Measurements from ENCODE around the gene DUSP23.
A peak's percentile ranks its signal among the peaks of the same experiment; 100 is the strongest.

Gene DUSP23

DNA sequence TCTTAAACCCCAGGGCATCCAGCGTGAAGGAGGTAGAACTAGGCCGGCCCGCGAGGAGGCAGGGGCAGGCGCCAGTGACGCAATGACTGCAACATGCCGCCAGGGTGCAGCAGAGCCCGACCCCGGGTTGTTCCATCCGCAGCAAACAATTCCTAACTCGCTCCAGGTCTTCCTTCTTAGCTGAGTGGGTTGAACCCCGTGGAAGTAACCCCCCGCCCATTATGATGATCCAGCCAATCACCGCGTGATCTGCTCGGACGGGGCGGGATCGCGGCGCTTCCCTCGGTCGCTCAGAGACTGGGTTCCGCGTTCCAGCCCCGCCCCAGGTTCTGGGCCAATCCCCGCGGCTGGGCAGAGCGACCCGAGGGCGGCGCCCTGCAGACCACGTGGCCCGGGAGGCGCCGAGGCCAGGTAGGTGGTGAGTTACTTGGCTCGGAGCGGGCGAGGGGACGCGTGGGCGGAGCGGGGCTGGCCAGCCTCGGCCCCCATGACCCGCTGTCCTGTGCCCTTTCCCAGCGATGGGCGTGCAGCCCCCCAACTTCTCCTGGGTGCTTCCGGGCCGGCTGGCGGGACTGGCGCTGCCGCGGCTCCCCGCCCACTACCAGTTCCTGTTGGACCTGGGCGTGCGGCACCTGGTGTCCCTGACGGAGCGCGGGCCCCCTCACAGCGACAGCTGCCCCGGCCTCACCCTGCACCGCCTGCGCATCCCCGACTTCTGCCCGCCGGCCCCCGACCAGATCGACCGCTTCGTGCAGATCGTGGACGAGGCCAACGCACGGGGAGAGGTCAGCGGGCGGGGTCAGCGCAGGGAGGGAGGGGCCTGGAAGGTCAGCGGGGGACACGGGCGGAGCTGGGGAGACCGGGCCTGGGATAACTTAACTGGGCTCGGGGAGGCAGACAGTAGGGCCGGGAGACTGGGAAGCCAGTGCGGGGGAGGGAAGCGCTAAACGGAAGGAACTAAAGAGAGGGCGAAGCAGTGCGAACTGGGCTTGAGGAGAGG, at the start of gene DUSP23:
Gene DUSP23, plus strand, starts transcription at position 380 of the 1,000 bp plus-strand sequence. Its CDS starts 139 bp downstream, at position 519.
- DNase-seq = peak; percentile 97

DNA sequence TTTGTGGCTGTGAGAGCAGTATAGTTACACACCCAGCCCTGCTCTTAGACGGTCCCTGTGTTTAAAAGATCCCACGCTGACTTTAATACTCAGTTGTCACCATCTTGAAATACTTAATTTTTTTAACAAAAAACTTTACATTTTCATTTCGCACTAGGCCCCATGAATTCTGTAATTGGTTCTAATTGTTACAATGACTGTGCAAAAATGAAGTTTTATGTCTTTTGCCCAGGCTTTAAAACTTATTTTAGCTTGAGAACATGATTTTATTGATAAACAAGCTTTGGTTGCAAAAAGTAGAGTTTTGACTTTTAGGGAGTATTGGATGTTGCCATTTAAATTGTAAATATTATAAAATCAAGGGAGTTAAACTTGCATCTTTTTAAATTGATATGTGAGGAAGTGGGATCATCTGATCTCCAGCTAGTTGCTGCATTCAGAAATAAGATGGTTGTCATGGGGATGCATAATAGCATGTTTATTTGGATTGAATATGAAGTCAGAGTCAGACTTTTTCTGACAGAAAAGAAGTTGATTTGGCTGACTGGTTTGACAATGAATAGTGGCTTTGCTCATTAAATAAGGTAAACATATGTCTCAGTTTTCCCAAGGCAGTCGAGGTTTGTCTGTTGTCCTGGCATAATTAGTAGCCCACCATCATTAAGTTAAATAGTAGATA, 43.4 kb upstream of the DUSP23 start:
- DNase-seq = no peak

DNA sequence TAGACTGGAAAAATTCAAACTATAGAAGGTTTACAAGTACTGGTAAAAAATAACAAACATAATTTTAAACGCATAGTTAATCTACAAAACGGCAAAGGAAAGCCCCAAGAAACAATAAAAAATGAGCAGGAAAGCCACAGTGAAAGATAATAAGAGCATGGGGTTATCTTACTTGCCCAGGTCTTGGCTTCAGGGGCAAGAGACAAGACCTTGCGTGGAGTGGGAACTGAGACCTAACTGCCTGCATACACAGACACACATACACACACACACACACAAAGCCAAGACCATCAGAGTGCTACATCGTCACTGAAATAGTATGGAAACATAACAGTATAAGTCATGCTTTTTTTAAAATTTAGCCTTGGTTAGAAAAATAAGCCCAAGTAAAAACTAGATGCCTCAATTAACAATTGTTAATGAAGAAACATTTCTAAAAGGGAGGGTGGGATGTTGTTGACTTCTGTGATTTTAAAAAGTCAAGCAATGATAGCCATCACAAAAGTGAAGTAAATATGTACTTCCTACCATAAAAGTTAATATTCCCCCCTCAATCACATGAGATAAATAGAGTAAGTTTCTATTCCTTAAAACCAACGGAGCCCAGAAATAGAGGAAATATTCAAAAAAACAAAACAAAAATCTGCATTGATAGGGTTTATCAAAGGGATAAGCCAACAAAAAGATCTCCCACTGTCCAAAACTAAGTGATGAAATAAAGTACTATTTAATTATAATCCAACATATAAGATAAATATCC, 36.9 kb upstream of the DUSP23 start:
- no peak for DNase-seq

DNA sequence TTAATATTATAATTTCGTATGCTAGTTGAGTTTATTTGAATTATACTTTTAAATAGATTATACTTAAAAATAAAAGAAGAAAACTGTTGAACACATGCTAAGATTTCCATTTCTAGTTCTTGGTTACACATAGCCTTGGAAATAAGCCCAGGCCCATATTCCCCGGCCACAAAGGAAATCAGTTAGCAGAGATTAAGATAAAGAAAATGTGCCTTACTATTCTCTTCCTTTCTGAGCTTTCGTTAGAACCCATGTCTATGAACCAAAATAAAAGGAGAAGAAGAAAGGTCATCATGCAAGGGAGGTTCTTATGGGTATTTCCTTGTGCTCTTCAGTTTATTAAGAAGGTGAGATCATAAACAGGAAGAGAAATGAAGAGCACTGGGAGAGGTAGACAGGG, 34.1 kb upstream of the DUSP23 start:
- DNase-seq = no peak

DNA sequence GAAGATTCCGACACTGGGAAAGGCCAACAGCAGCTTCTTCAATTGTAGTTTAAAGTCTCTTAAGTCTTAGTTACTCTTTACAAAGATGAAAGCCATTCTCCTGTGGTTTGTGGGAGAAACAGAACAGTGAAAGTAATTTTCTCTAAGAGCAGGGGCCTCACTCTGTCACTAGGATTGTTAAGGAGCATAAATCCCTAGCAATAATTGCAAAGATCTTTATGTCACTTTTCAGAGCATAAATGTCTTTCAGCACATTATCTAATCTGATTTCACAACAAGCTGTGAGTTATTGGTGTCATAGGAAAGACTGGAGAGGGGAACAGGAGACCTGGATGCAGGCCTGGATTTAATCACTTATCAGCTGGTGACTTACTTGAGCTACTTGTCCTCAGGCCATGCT, 32.4 kb upstream of the DUSP23 start:
- no peak for DNase-seq

DNA sequence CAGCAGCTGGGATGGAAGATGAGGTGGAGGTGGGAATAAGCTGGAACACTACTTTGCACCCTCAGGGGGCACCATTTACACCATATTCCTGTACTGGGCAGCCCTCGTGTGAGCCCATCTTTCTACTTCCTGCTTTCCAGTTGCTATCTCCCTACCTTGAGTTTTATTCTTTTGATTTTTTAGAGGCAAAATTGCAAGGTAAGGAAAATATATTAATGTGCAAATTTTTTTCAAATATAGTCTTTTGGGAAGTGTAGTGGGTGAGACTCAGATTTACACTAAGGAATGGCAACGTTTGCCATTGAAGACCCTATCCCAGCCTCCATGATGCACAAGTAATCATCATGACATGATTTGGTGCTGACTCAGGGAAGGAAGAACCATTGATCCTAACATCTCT, 31.1 kb upstream of the DUSP23 start:
- no peak for DNase-seq

DNA sequence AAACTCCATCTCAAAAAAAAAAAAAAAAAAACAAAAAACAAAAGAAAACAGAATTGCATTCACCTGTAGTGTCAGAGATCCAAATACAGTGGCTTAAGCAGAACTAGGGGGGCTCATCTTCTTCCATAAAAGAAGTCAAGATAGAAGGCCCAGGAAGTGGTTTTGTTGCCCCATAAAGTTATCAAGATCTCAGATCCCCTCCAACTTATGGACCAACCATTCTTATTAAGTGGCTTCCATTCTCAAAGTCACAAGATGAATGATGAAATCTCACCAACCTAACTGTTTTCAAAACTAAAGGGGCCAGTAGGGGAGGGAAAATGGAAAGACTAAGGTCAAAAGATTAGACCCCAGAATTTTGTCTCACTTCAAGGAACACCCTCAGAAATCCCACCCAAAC, 30.1 kb upstream of the DUSP23 start:
- no peak for DNase-seq

DNA sequence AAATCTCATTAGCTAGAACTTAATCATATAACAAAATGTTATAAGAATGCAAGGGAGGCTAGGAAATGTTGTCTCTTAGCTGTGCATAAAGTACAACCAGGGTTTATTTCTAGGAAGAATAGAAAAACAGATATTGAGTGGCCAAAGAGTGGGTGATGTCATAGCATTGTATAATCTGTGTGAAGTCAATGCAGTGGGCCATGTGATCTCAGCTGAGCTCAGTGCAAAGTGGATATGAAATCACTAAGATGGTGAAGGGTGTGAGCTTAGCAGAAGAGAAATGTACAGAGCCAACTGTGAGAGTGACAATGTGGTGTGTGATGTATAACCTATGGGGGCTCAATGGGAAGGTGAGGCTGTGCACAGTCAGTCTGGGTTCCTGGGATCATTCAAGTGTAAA, 29.7 kb upstream of the DUSP23 start:
- DNase-seq = no peak

DNA sequence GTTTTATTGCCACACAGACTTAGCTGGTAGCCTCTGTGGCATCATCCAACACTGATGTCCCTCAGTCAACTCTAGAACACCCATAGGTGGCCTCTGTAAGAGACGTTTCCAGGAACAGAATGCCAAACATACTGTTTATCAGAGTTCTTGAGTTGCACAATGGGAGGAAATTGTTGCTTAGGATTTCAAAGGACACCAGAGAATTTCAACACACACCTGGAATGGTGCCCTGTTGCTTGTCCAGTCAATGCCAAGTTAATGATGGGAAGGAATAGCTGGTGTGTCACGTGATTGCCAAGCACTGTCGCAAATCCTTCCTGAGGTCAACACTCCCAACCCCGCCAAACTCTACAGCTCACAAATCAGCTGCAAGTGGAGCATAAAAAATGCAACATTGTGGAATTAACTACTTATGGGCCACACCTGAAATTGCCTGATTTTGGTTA, 28.6 kb upstream of the DUSP23 start:
- no peak for DNase-seq

DNA sequence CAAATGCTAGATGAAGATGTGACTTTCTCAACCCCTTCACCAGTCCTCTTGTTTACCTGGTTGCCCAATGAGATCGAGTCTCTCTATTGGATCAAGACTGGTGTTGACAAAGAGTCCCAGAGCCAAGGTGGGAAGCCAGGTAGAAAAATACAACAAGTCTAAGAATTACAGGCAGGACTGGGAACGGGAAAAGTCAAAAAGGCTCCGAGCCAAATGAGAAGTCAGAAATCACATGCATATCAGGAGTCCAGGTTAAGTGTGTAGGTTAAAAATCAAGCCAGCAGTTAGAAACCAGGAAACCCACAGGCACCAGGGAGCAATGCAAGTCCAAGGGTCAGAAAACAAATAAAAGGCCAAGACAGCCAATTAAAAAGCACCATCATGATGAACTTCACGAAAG, 27.4 kb upstream of the DUSP23 start:
- DNase-seq = no peak

DNA sequence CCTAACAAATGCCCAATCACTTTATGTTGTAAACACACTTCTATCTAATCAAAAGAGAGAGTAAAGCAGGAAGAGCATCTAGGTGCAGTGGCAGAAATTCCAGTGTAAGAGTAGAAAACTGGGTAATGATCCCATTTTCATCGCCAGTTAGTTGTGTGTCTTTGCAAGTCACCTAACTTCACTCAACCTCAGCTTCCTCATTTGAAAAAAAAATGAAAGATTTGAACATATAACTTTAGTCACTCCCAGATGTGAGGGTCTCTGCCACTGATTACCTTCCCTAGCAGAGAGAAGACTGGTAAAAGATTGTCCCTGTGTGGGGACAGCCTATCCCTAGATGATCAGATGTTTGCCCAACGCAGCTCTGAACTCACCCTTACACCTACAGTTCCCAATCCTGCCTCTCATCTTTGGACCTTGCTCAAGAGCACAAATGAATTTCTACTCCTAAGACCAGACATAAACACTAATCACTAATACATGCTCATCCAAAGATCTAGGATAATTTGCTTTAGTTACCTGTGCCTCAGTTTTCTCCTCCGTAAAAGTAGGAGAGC, 25.2 kb upstream of the DUSP23 start:
- DNase-seq = no peak

DNA sequence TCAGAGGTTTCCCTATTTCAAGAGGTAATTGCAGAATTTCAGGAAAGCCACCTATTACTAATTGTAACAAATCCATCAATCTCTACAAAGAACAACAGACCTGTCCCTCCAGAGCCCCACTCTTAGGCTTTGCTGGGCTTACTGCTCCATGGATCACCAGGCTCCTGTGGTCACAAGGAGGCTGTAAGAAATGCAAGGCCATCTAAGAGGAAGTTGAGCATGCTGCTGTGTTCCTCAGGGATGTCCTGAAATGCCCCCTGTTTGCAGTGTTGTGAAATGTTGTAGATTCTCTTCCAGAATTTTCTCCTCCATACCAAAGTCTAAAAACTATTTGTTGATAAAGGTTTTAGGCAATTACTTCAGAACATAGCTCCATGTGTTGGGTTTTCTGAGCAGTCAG, 24.4 kb upstream of the DUSP23 start:
- no peak for DNase-seq

DNA sequence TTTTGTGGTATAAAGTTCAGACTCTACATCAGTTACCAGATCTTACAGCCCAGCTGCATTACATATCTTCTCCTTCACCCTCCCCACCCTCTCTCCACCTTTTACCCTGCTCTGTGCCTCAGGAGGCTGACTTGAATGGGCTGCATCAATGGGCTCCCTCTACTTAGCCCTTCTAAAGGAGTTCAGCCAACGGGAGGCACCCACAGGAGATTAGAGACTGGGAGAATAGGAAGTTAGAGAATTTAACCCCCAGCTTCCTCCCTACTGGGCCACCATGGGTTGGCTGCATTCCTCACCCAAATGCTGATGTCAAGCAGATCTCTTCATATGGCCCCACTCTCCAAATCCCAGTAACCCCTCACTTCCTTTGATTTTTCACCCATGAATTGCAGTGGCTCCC, 17.1 kb upstream of the DUSP23 start:
- no peak for DNase-seq

DNA sequence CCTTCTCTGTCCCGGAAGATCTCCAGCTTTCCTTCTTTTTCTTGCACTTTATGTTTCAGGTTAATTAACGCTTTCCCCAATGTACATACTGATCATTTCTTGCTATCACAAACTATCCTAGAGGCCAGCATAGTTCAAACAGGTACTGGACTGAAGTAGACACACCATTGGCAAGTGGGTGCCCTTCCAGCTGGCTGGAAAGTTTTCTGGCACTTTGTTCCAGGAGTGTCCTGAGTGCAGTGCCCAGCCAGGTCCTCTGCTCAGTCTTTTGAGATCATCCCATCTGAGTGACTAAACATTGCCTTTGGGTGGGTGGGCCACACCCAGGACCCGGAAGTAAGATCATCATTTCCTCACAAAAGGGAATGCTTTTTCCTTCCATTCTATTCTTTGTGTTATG, 15.0 kb upstream of the DUSP23 start:
- DNase-seq = no peak

DNA sequence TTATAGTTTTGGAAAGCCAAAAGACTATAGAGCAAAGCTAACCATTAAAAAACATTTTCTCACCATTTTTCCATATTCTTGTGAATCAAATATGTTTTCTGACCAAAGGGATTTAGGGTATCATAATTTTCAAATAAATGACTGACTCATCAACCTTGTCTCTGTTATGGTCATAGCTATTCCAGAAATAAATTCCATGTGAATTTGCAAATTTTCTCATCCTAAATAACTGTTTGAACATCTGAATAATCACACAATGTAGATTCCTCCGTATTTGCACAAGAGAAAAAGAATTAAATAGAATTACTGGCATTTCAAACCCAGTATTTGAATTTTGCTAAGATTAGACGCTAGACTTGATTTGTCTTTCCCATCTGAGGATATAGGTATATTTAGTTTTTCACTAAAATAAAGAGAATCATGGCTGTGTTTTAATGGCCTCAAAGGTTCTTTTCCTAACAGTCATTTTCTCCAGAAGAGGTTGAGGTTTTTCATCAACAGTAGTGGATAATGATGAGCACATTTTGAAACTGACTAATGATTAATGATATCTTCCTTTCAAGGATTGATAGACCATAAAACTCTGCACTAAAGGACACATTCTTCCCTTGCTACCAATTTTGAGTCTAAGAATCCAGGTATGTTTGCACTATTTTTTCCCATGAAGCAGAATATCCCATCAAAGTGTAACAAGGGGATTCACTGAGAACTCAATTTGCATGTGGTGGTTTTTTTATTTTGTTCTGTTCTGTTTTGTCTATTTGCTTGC, 9.5 kb upstream of the DUSP23 start:
- no peak for DNase-seq

DNA sequence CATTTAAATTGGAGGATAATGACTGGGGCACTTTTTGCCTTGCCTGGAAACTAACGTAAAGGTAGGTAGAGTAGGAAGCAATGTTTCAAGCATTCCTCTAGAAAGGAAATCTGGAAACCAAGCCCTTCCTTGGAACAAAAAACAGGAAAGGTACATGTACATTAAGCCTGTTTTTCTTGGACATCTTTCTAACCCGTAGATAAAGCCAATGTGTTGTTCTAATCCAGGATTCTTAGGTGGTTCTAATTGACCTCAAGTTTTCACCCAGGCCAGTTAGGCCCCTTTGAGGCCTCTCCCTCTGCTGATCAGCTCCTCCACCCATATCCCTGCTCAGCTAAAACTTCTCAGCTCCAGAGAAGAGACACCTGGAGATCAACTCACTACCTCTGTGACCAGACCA, 6.3 kb upstream of the DUSP23 start:
- no peak for DNase-seq

DNA sequence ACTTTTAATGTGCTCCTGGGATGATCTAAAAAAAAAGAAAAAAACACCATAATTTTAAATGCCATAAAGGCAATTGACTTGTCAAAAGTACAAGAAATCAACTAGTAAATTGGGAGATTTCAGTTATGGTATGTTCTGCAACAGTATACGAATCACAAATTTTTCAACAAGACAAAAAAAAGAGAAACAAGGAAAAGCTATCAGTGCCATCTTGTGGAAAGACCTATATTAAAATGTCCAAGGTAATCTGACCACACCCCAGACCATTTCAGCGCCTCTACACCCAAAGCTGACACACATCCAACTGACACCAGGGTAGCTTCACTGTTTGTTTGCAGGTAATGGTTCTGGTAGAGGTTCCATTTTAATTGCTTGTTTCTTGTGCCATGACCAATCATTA, 5.0 kb upstream of the DUSP23 start:
- no peak for DNase-seq

DNA sequence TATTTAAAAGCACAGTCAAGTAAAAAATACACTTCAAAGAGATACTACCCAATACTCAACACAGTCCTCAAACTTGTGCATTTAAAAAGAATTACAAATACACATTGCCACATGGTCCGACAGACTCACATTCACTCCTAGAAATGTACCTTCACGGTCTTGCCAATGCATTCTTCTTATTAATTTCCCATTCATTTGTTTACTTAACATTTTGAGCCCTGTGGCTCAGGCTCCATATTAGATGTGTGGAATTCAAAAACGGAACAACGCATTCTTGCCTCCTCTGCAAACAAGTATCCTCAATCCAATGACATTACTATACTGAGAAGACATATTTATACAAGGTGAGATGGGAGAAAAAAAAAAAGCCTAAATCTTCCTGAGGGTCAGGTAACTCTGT, 2.5 kb upstream of the DUSP23 start:
- no peak for DNase-seq

DNA sequence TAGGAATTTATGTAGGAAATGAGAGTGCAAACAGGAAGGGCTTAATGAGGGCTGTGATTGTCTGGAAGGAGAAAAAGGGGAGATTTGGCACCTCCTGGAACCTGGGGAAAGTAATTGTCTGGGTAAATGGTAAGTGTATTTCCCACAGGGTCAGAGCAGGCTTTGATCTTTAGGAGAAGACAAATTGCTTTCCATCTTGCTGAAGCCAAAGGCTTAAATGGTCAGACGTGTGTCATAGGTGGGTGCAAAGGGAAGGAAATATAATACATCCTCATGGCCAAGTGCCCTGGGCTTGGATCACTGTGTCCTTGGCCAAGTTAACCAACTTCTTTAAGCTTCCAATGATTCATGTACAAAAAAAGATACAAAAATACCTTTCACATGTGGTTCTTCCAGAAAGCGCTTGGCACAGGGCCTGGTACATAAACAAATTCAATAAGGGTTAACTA, 1.3 kb upstream of the DUSP23 start:
- no peak for DNase-seq

DNA sequence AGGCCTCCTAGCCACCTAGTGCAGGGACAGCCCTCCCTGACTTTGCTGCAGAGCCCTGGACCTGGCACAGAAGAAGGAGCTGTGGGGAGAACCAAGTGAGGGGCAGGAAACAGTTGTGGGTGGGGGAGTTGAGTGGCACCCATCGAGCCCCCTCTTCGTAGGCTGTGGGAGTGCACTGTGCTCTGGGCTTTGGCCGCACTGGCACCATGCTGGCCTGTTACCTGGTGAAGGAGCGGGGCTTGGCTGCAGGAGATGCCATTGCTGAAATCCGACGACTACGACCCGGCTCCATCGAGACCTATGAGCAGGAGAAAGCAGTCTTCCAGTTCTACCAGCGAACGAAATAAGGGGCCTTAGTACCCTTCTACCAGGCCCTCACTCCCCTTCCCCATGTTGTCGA, 1.2 kb downstream of the DUSP23 start:
- no peak for DNase-seq

DNA sequence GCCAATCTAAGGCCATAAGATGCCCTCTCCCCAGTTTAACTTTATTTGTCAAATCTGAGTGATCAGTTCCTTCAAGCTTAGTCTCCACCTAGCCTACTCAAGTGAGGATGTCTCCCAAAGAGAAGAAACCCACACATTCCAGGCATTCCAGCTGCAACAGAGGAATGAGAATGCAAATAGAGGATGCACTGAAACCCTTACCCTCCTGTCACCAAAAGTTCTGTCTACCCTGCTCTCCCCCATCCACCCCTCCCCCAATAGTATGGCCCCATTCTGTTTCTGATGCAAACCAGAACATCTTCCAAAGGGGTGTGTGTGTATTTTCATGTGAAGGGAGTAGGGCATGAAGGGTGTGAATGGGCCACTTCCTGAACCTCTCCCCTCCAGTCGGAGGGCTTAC, 3.0 kb downstream of the DUSP23 start:
- DNase-seq = no peak

DNA sequence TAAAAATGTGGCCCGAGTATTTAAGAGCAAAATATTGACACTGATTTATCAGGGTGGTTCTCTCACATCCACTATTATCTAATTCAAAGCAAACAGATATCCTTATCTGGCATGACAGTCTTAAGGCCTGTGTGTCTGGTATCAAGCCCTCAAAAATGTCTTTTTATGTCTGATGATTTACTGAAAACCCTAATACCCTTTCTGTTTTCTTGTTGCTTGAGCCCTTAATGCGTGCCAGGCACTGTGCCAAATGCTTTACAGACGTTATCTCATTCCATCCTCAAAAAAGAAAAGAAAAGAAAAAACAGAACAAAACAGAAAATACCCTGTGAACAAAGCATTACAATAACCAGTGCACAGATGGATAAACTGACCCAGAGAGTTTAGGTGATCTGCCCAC, 5.7 kb downstream of the DUSP23 start:
- DNase-seq = no peak

Data from CD4-positive, alpha-beta T cell treated with Interleukin-15 for 1 hour (primary cell).